HG03378 (cell line): ENCODE results near the gene TEX9.
"Not testable (repeated sequence)": the region's sequence is repeated elsewhere in the genome, so short reads cannot be mapped to it uniquely, and the experiment has no call there.

Experiments used
- ATAC-seq: cut with Tn5 transposase; IDR thresholded peaks from one replicate; pipeline ENCODE4 v1.9.1; 2021; ENCODE audit warnings: mild to moderate bottlenecking, moderate library complexity; ENCODE audit not compliant: unreplicated experiment

The TEX9 gene

GRCh38 chr15:56361987-56362386, 3.2 kb upstream of the TEX9 start:
- ATAC-seq: no peak

- no peak for ATAC-seq
These were observed 985 bp downstream of the TEX9 start for GRCh38 chr15:56366211-56366610.

- no peak for ATAC-seq
These were observed 1.9 kb downstream of the TEX9 start for GRCh38 chr15:56367156-56367555.

- ATAC-seq: no peak
These were observed 4.0 kb downstream of the TEX9 start for GRCh38 chr15:56369234-56369633.

GRCh38 chr15:56371495-56372147, 6.4 kb downstream of the TEX9 start:
- ATAC-seq: peak; percentile 94

GRCh38 chr15:56374693-56375092, 9.5 kb downstream of the TEX9 start:
- ATAC-seq: not testable (repeated sequence)

- not testable (repeated sequence) for ATAC-seq
These were observed 12.6 kb downstream of the TEX9 start for GRCh38 chr15:56377822-56378221.

- no peak for ATAC-seq
These were observed 17.8 kb downstream of the TEX9 start for GRCh38 chr15:56383010-56383409.

- ATAC-seq: no peak
These were observed 20.7 kb downstream of the TEX9 start for GRCh38 chr15:56385908-56386307.

GRCh38 chr15:56390739-56391267, 25.6 kb downstream of the TEX9 start:
- ATAC-seq: no peak

GRCh38 chr15:56393277-56393676, 28.1 kb downstream of the TEX9 start:
- ATAC-seq: no peak

- ATAC-seq: no peak
These were observed 29.7 kb downstream of the TEX9 start for GRCh38 chr15:56394909-56395308.

GRCh38 chr15:56397325-56397724, 32.1 kb downstream of the TEX9 start:
- not testable (repeated sequence) for ATAC-seq

- ATAC-seq: not testable (repeated sequence)
These were observed 34.0 kb downstream of the TEX9 start for GRCh38 chr15:56399209-56399608.

GRCh38 chr15:56410721-56411120, 45.5 kb downstream of the TEX9 start:
- ATAC-seq: no peak

- no peak for ATAC-seq
These were observed 46.0 kb downstream of the TEX9 start for GRCh38 chr15:56411122-56411749.

GRCh38 chr15:56413114-56413733, 48.0 kb downstream of the TEX9 start:
- not testable (repeated sequence) for ATAC-seq

- no peak for ATAC-seq
These were observed 60.0 kb downstream of the TEX9 start for GRCh38 chr15:56425276-56425675.

- ATAC-seq: no peak
These were observed 60.8 kb downstream of the TEX9 start for GRCh38 chr15:56425976-56426375.

- peak; percentile 63 for ATAC-seq
These were observed 63.7 kb downstream of the TEX9 start for GRCh38 chr15:56428821-56429458.

GRCh38 chr15:56432304-56432703, 67.1 kb downstream of the TEX9 start:
- ATAC-seq: no peak
